HG03469 (cell line): ENCODE results near the gene RNF224.

Experiments used
- ATAC-seq: cut with Tn5 transposase; IDR thresholded peaks from one replicate; pipeline ENCODE4 v1.9.1; 2021; ENCODE audit warnings: mild to moderate bottlenecking, moderate library complexity, moderate number of reproducible peaks; ENCODE audit not compliant: unreplicated experiment

RNF224 gene

DNA sequence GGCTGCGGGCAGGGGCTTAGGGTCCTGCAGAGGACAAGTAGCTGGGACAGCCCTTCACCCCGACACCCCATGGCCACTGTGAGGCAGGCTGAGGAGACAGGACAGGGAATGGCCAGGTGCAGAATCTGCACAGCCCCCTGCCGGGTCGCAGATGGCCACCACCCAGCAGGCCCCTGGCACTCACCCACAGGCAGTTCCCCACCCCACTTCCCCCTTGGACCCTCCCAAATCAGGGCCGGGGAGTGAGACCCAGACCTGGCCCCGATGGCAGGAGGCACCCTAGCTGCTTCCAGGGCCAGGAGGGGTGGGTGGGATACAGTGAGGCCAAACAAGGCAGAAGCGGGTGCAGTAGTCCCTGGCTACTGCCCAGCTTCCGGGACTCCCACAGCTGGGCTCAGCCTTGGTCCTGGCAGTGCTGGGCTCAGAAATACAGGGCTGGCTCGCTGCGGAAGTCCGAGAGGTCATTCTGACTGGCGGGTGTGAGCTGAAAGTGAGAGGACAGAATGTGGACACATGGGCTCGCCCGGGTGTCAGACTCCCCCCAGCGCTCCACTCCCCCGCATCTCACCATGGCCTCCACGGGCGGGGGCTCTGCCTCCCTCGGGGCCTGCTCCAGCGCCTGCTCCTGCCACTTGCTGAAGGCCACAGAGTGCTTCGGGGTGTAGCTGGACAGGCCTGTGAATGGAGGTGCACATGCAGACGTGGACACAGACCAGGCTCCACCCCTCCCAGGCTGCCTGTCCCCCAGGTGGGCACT, 35.4 kb upstream of the RNF224 start:
- no peak for ATAC-seq

DNA sequence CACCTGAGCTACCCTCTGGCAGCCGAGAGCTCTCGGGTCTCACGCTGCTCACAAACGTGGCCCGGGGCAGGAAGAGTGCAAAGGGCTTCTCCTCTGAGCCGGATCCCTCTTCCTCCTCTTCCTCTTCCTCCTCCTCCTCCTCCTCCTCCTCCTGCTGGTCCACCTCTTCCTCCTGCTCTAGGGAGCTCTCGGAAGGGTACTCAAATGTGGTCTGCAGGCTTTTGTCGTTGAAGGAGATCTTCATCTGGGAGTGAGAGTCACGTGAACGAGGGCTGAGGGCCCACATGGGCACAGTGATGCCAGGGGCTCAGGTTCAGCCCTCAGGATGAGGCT, 34.9 kb upstream of the RNF224 start:
- ATAC-seq = no peak

- no peak for ATAC-seq
Measured at GRCh38 chr9:137192859-137193258, 34.4 kb upstream of the RNF224 start.

GRCh38 chr9:137193771-137194170, 33.5 kb upstream of the RNF224 start:
- ATAC-seq = no peak

DNA sequence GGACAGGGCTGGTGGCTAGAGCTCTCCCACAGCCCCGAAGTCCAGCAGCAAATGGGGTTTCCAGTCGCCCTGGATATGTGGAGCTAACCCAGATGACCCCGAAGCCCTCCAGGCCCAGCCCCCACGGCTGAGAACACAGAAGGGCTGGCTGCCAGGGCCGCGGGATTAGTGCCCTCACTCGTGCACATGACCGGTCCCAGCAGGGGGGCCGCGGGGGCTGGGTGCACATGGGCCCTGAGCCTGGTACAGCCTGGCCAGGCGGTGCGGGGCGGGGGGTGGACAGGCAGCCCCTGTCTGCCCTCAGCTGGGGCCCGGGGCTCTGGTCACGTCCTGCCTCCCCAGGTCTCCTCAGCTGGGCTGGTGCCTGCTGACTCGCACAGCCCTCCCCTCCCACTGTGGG, 32.9 kb upstream of the RNF224 start:
- ATAC-seq = no peak

DNA sequence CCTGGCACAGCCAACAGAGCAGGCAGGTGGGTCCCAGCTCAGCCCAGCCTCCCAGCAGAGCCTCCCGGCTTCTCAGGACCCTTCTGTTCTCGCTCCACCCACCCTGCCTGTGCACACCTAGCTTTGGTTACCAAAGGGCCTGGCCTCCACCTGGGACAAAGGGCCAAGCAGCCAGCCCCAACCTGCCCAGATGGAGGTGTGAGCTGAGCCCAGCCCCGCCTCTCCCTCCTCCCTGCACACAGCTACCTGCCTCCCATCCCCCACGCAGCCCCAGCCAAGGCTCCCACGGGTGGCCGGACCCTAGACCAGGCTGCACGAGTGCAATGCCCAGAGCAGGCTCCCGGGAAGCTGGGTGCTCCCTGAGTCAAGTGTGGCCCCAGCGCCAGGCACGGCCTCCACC, 32.4 kb upstream of the RNF224 start:
- no peak for ATAC-seq

DNA sequence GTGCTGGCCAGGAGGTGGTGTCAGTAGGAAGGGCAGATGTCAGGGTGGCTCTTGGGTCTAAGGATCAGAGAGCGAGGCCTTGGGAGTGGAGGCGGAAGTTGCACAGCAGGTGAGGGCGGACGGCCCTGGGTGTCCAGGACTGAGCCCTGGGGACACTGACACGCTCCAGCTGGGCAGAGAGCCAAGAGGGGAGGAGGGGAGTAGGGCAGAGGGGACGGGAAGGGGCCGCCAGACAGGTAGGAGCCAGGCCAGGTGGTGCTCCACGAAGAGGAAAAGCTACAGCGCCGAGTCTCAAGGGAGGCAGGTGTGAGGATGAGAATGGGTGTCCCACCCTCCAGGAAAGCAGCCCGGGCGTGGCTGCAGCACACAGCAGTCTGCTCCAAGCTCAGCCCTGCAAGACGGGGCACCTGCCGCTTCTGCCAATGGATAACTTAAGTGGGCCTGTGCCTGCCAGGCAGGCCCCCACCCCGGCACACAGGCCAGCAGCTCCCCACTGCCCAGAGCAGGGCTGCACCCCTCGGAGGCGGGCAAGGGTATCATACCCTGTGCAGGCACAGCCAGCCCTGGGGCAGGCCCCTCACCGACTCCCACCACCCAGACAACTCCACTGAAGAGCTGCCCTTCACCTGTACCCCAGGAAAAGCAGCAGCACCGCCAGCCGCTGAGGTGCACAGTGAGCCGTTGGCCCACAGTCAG, 31.6 kb upstream of the RNF224 start:
- no peak for ATAC-seq

DNA sequence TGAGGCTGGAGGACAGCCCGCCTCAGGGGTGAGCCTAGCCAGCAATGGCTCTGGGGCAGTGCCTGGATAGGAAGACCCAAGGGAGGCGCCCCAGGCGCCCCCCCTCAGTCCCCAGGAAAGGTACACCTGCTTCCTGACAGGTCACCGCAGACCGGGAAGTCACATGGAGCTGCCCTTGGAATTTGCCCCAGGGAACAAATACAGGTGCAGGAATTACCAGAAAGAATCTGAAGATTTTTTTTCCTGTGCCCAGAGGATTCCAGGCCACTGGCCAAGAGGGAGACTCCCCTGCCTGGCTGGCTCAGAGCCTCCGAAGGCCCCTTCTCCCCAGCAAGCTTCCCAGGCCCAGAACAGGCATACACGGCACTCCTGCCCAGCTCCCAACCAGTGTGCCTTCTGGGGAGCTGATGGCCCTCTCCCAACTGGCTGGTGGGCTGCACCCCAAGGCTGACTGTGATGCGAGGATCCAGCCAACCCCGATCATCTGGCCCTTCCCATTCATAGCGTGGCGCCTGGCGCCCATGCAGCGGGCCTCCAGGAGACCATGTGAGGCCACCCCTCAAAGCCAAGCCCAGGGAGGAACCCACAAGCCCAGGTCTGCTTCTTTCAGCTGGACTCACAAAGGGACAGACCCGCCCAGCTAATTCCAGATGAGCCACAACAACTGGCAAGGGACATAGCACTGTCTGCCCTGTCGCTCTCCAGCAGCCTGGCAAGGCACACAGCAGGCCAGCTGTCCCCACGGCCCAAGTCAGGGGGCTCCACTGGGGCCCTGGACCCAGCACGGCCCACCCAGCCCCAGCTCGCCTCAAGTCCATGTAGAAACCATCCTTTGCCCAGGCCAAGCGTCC, 29.0 kb upstream of the RNF224 start:
- ATAC-seq = no peak

DNA sequence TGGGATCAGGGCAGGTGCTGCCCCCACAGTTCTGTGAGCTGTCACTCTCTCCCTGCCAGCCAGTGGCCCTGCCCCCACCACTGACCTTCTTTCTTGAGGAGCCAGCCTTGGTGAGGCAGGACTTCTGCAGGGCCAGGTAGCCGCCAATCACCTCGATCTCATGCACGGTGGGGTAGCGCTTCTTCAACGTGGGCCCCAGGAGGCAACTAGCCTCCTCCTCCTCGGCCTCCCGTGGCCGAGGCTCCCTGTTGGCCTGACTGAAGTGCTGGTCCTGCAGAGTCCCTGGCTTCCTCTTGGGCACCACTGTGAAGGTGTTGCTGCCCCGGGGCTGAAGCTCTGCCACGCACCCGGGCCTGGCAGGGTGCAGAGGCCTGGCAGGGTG, 28.4 kb upstream of the RNF224 start:
- ATAC-seq = no peak

DNA sequence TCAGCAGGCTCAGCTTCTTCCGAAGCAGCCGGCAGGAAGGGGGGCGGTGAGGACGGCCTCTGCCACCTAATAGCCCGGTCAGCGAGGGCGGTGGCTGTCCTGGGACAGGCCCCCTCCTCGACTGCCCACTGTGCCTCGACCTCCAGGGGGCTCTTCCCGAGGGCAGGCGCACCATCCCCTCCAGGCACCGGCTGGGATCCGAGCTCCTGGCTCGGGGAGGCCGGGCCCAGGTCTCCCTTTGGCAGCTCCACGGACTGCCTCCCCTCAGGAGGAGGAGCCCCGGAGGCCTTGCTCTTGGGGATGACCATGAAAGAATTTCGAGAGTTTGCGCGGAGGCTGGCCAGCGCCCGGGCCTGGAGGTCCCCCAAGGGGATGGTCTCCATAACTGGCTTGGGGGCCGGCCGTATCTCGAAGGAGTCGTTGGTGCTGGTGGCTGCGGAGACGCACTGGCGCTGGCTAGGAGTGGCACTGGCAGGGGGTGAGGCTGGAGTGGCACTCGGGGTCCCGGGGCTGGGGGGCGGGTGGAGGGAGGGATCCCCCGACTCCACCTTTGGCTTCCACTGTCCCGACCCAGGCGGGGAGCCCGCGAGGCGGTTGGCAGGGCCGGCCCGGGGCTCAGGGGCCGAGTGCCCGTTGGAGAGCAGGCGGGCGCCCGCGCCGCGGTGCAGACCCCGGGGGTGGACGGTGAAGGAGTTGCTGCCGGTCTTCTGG, 27.7 kb upstream of the RNF224 start:
- no peak for ATAC-seq

DNA sequence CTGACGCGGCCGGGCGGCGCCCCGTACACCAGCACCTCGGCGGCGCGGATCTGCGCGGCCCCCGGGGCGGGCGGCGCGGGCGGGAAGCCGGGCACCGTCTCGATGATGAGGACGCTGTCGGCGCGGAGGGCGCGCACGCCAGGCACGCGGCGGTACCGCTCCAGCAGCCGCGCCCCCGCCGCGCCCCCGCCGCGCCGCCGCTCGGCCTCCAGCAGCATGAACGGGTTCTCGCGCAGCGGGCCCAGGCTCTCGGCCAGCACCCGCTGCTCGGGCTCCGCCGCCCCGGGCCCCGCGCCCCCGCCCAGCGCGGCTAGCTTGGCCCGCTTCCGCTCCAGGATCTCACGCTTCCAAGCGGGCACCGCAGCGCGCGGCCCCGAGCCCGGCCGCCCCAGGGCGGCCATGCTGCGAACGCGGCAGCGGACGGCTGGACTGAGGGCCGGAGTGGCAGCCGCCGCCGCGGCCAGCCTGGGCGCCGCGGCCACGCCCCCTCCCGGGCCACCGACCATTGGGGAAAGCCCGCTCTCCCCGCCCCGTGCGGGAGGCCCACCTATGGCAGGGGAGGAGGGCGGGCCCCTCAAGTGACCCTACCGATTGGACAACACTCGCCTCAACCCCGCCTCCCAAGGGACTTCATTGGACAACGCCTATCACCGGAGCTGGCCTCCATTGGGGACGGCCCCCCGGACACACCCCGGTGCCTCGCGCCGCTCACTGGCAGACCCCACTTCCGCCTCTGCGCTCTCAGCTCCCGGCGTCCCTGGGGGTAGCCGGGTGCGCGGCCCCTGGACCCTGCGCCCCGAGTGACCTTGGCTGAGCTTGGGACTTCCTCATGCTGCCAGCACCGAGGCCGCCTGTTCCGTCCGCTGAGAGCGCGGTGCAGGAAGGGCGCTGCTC, 26.7 kb upstream of the RNF224 start, which contains the start of gene TPRN:
TPRN (minus strand) TSS at position 431 of the 894 bp plus-strand sequence; CDS start at position 401, 30 bp downstream.
- peak; percentile 61 for ATAC-seq

DNA sequence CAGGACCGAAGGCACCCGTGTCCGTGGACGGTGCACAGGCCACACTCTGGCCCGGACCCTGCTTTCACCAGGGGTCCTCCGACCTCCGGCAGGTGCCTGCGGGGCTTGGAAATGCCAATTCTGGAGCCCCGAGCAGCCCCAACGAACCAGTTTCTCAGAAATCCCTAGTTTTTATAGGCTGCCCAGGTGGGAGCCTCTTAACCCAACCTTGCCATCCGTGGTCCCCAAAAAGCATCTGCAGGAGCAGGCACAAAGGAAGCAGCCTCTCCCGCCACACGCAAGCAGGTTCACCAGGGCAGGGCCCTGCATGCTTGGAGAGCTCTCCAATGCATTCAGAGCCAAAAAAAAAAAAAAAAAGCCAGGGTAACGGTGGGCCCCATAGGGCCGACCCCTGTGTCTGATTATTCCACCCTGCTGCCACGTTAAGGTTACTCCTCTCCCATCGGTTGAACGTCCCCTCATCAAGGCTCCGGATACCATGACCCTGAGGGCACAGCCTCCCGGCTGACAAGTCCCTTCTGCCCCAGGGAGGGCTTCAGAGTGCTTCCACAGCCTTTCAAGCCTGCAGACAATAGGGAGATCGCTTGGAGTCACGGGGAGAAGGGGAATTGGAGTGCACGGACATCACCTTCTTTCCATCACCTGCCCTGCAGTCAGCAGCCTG, 26.0 kb upstream of the RNF224 start:
- ATAC-seq = no peak

- ATAC-seq = no peak
Measured at GRCh38 chr9:137202966-137203365, 24.3 kb upstream of the RNF224 start.

DNA sequence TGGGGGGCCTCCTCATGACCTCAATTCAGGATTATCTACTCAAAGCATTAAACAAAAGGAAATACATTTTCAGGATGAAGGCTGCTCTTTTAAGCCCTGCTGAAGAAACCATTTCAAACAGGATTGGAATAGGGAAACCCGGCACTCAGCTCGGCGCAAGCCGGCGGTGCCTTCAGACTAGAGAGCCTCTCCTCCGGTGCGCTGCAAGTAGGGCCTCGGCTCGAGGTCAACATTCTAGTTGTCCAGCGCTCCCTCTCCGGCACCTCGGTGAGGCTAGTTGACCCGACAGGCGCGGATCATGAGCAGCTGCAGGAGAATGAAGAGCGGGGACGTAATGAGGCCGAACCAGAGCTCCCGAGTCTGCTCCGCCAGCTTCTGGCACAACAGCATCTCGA, 22.6 kb upstream of the RNF224 start:
- no peak for ATAC-seq

DNA sequence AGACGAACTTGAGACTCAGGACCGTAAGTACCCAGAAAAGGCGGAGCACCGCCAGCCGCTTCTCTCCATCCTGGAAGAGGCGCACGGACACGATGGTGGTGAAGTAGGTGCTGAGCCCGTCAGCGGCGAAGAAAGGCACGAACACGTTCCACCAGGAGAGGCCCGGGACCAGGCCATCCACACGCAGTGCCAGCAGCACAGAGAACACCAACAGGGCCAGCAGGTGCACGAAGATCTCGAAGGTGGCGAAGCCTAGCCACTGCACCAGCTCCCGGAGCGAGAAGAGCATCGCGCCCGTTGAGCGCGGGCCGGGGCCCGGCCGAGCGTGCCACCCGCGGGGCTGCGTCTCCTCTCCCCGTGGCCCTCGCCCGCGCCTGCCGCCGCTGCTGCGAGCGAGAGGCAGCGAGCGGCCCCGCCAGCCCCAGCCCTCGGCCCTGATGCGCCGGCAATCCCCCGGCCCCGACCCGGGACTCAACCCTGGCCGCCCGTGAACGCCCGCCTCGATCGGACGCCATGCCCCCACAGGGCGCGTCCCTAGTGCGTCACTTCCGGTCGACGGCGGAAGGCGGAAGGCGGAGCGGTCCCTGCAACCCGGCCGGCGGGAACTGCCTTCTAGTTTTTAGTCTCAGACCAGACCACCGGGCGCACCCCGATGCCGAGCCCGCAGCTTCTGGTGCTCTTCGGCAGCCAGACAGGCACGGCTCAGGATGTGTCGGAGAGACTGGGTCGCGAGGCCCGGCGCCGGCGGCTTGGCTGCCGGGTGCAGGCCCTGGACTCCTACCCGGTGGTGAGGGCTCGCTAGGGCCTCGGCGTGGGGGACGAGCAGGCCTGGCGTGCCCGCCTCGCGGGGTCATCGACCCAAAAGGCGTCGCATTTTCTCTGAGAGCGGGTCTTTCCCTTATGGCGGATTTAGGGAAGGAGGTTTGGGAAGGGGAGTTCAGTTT, 21.9 kb upstream of the RNF224 start, which contains the start of the genes NDOR1 and TMEM203:
NDOR1 (plus strand) TSS at position 575 of the 944 bp plus-strand sequence; CDS start at position 653, 78 bp downstream.
TMEM203 (minus strand) TSS at position 523 of the 944 bp plus-strand sequence; CDS start at position 289, 234 bp downstream.
- peak; percentile 36 for ATAC-seq

DNA sequence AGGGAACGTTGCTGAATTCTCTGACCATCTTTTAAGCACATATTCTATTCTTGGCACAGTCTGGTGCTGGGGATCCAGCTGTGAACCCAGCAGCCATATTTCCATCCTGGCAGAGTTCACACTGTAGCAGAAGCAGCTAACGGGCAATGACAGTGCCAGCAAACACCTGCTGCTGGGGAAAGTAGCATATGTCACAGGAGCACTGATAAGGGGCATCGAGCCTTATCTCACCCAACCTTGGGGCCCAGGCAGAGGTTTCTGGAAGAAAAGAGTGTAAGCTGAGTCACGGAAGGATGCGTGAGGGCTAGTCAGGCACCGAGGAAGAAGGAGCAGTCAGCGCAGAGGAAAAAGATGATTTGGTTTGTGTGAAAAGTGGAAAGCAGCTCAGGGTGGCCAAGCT, 20.7 kb upstream of the RNF224 start:
- no peak for ATAC-seq

DNA sequence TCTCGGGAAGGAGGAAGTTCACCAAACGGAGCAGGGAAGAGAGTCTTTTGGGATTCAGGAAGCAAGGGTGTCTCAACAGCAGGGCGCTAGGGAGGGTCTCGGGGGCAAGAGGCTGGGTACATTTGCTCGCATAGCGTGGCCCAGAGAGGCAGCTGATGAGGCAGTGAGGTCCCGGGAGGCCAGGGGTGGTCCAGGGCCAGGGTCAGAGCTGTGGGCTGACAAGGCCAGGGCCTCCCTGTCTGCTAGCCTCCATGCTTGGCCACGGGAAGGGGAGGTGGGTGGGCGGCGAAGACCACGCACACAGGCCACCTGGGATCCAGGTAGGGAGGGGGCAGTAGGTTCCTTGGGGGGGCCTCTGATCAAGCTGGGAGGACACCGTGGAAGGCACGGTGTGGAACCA, 15.8 kb upstream of the RNF224 start:
- no peak for ATAC-seq

DNA sequence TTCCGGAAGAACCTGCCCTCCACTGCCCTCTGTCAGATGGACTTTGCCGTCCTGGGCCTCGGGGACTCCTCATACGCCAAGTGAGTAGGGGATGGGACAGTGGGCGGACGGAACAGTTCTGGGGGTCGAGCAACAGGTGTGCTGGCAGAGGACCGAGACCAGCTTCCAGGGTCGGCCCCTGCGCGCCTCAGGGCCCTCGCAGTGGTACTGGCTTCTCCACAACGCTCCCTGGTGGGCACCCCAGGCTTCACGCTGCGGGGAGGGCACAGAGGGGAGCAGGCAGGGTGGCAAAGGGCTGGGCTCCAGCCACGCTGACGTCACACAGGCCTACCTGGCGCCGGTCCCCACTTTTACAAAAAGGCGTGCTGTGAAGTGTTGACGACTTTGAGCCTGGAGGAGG, 14.8 kb upstream of the RNF224 start:
- ATAC-seq = no peak
